Measurements from ENCODE around the gene FAM50A. TPM values are rescaled to one million over a fixed set of nuclear protein-coding genes. Genes with fewer than 3 reads are reported as not detected.

The FAM50A gene
- total RNA-seq, 1 donor from 2014 or later, result 80.0 TPM

GRCh38 chrX:154431341-154431740 lies 12.6 kb upstream of the FAM50A start:
- TF ChIP-seq CTCF (IDR thresholded peaks at IDR 0.05; ENCODE audit: insufficient read depth, low read length, poor library complexity, severe bottlenecking), result no peak
- DNase-seq (ENCODE audit: low read depth), result no peak
- Histone ChIP-seq H3K27me3 (ENCODE audit: control insufficient read depth, insufficient read depth, low read length) (no peaks in the 10 kb centered on the region), H3K36me3 (ENCODE audit: control insufficient read depth, insufficient read depth, low read length) (no peaks in the 10 kb centered on the region), H3K4me3 (ENCODE audit: low read depth, low read length) (no peak overlapping the region)

- TF ChIP-seq CTCF (IDR thresholded peaks at IDR 0.05; ENCODE audit: insufficient read depth, low read length, poor library complexity, severe bottlenecking), result no peak
- no peaks in the 10 kb centered on the region for H3K27me3 ChIP-seq (ENCODE audit: control insufficient read depth, insufficient read depth, low read length)
- H3K36me3 ChIP-seq (ENCODE audit: control insufficient read depth, insufficient read depth, low read length), result no peaks in the 10 kb centered on the region
- H3K4me3 ChIP-seq (ENCODE audit: low read depth, low read length), result no peak overlapping the region
- no peak for DNase-seq (ENCODE audit: low read depth)
Measured at GRCh38 chrX:154432210-154432609, 11.7 kb upstream of the FAM50A start.

- no peak overlapping the region for H3K4me3 ChIP-seq (ENCODE audit: low read depth, low read length)
- H3K36me3 ChIP-seq (ENCODE audit: control insufficient read depth, insufficient read depth, low read length), result no peaks in the 10 kb centered on the region
- no peak for DNase-seq (ENCODE audit: low read depth)
- no peaks in the 10 kb centered on the region for H3K27me3 ChIP-seq (ENCODE audit: control insufficient read depth, insufficient read depth, low read length)
- no peak for TF ChIP-seq CTCF (IDR thresholded peaks at IDR 0.05; ENCODE audit: insufficient read depth, low read length, poor library complexity, severe bottlenecking)
Measured at GRCh38 chrX:154433605-154434004, 10.3 kb upstream of the FAM50A start.

GRCh38 chrX:154434394-154435168 lies 9.4 kb upstream of the FAM50A start:
- no peak for TF ChIP-seq CTCF (IDR thresholded peaks at IDR 0.05; ENCODE audit: insufficient read depth, low read length, poor library complexity, severe bottlenecking)
- no peak overlapping the region for H3K4me3 ChIP-seq (ENCODE audit: low read depth, low read length)
- H3K27me3 ChIP-seq (ENCODE audit: control insufficient read depth, insufficient read depth, low read length), result no peaks in the 10 kb centered on the region
- no peak for DNase-seq (ENCODE audit: low read depth)
- H3K36me3 ChIP-seq (ENCODE audit: control insufficient read depth, insufficient read depth, low read length), result no peaks in the 10 kb centered on the region

- TF ChIP-seq CTCF (IDR thresholded peaks at IDR 0.05; ENCODE audit: insufficient read depth, low read length, poor library complexity, severe bottlenecking), result no peak
Measured at GRCh38 chrX:154435171-154435733, 8.7 kb upstream of the FAM50A start.

More at GRCh38 chrX:154435171-154435733, 8.7 kb upstream of the FAM50A start:
- Histone ChIP-seq H3K4me3 (ENCODE audit: low read depth, low read length) (no peak overlapping the region), H3K27me3 (ENCODE audit: control insufficient read depth, insufficient read depth, low read length) (no peaks in the 10 kb centered on the region), H3K36me3 (ENCODE audit: control insufficient read depth, insufficient read depth, low read length) (no peaks in the 10 kb centered on the region)
- DNase-seq (ENCODE audit: low read depth), result no peak

All from kidney epithelial cell (primary cell).